Smooth muscle cell (in vitro differentiated cells): Measurements from ENCODE around the gene WDR73. TPM values are rescaled to one million over a fixed set of nuclear protein-coding genes. Genes with fewer than 3 reads are reported as not detected.

Source experiments
- DNase-seq: peaks from one replicate; lab custom pipeline; 2025; ENCODE audit not compliant: unreplicated experiment; lab: John Stamatoyannopoulos, UW
- H2AFZ ChIP-seq: fragments of 200-600 bp; sonication (generic); 2 replicates; pipeline ENCODE4 v1.6.0; 2016; ENCODE audit warnings: antibody characterized with exemption, low read depth, mild to moderate bottlenecking
- H3F3A ChIP-seq: fragments of 200-600 bp; sonication (generic); 2 replicates; pipeline ENCODE4 v1.6.0; 2017; ENCODE audit warnings: antibody characterized with exemption, low read depth
- H3K27ac ChIP-seq: fragments of 200-600 bp; sonication (generic); 2 replicates; pipeline ENCODE4 v1.5.1; 2016; ENCODE audit warnings: low read depth, mild to moderate bottlenecking
- H3K27me3 ChIP-seq: fragments of 200-600 bp; sonication (generic); 2 replicates; pipeline ENCODE4 v1.6.1; 2016; ENCODE audit warnings: low read depth, mild to moderate bottlenecking
- H3K36me3 ChIP-seq: fragments of 200-600 bp; sonication (generic); 2 replicates; pipeline ENCODE4 v1.5.1; 2016; ENCODE audit warnings: low read depth
- H3K4me1 ChIP-seq: fragments of 200-600 bp; sonication (generic); 2 replicates; pipeline ENCODE4 v1.5.1; 2016; ENCODE audit warnings: low read depth
- H3K4me2 ChIP-seq: fragments of 200-600 bp; sonication (generic); 2 replicates; pipeline ENCODE4 v1.6.0; 2016; ENCODE audit warnings: mild to moderate bottlenecking
- H3K4me3 ChIP-seq: fragments of 200-600 bp; sonication (generic); 2 replicates; pipeline ENCODE4 v1.5.1; 2016; ENCODE audit warnings: mild to moderate bottlenecking
- H3K79me2 ChIP-seq: fragments of 200-600 bp; sonication (generic); 2 replicates; pipeline ENCODE4 v1.6.0; 2016; ENCODE audit warnings: low read depth, mild to moderate bottlenecking
- H3K9ac ChIP-seq: fragments of 200-600 bp; sonication (generic); 2 replicates; pipeline ENCODE4 v1.6.0; 2016; ENCODE audit warnings: low read depth
- H3K9me3 ChIP-seq: fragments of 200-600 bp; sonication (generic); replicated peaks from 2 replicates; pipeline ENCODE4 v1.5.1; 2016; ENCODE audit warnings: low read depth
- H4K20me1 ChIP-seq: fragments of 200-600 bp; sonication (generic); 2 replicates; pipeline ENCODE4 v1.6.0; 2016; ENCODE audit warnings: low read depth
- WGBS: methylation state at CpG from one replicate; pipeline ENCODE4 v1.1.7; 2016; ENCODE audit warnings: low lambda C conversion rate; 5-methylcytosine and 5-hydroxymethylcytosine counted together
- polyA plus RNA-seq: library from polyadenylated mRNA; unstranded; fragments of >200 nt; fragmentation: Nextera tagmentation; extraction: Ambion mirVana; gene quantifications from 2 replicates; pipeline ENCODE4 v1.2.1, GENCODE V29; 2016
- total RNA-seq: library from RNA; depleted of rRNA; stranded (reverse); fragments of >200 nt; gene quantifications from 2 replicates; pipeline ENCODE4 v1.2.3, GENCODE V29; 2014
- TF ChIP-seq, protein P1 (sequence below): fragments of 200-600 bp; sonication (generic); IDR thresholded peaks from 2 replicates; pipeline ENCODE4 v1.5.1; 2017; ENCODE audit warnings: borderline replicate concordance, mild to moderate bottlenecking, antibody characterized with exemption; ENCODE audit not compliant: insufficient read depth, poor library complexity, severe bottlenecking

The WDR73 gene
- total and polyA plus RNA-seq, 2 experiments from 2014 or later, result 12.3 to 19.4 TPM

DNA sequence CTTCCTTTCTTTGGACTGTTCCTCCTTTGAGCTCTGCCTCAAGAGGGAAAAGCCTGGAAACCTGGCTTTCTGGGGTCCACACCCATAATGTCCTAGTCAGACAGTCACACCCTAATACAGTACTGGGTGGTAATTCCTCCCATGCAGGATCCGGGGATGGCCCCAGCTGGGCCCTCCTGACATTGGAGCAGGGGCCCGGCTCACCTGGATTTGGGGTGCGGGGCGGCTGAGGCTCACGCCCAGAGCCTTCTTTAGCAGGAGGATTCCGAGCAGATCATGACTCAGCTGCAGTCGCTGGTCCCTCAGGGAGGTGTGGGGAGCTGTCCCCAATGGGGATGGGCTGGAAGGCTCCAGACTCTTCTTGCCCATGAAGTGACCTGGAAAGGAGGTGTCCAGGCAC lies 2.9 kb upstream of the WDR73 start:
- Histone ChIP-seq H4K20me1 (no peaks in the 10 kb centered on the region), H3K9ac (no peak overlapping the region), H3K36me3 (no peaks in the 10 kb centered on the region), H3K9me3 (no peaks in the 10 kb centered on the region), H3K4me2 (peak overlapping the region; percentile 96), H3K79me2 (peaks cover 15% of the 10 kb centered on the region), H3F3A (peaks cover 4% of the 10 kb centered on the region), H3K4me3 (no peak overlapping the region), H3K27me3 (no peaks in the 10 kb centered on the region), H3K27ac (no peak overlapping the region), H2AFZ (no peak overlapping the region), H3K4me1 (peaks cover 12% of the 10 kb centered on the region)
- TF ChIP-seq, protein P1, sequence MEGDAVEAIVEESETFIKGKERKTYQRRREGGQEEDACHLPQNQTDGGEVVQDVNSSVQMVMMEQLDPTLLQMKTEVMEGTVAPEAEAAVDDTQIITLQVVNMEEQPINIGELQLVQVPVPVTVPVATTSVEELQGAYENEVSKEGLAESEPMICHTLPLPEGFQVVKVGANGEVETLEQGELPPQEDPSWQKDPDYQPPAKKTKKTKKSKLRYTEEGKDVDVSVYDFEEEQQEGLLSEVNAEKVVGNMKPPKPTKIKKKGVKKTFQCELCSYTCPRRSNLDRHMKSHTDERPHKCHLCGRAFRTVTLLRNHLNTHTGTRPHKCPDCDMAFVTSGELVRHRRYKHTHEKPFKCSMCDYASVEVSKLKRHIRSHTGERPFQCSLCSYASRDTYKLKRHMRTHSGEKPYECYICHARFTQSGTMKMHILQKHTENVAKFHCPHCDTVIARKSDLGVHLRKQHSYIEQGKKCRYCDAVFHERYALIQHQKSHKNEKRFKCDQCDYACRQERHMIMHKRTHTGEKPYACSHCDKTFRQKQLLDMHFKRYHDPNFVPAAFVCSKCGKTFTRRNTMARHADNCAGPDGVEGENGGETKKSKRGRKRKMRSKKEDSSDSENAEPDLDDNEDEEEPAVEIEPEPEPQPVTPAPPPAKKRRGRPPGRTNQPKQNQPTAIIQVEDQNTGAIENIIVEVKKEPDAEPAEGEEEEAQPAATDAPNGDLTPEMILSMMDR, result no peak
- no peak for DNase-seq
- 89% methylated on average over 7 of the region's 7 CpGs for whole genome bisulfite sequencing

DNA sequence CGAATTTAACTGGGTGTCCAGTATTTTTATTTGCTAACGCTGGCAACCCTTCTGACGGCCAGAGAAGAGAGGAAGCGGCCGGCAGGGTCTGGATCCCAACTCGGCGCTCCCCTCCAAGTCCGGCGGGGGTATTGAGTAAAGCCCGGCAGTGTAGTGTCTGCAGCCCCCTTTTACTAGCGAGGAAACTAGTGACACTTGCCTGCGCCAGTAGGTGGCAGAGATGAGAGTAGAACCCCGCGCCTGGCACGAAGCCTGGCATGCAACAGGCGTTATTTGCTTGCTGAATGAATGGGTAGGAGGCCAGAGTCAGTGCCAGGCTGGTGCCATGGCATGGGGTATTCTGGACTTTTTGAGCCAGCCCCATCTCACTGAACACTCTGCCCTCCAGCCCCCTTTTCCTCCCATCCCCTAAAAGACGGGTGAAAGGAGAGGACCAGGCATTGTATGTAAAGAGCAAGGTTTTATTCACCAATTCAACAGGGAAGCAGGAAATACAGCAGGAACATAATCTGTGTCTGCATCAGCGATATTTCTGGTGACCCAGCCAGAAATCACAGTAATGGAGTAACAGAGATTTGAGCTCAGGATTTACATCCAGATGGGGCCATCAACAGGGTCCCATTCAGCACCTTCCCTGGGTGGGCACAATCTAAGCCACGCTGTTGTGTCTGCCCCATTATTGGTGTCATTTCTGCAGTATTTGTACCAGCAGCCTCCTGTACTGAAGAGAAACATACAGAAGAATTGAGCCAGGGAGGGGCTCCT lies 788 bp upstream of the WDR73 start:
- peak overlapping the region; percentile 67 for H3K4me3 ChIP-seq
- H2AFZ ChIP-seq, result peak overlapping the region; percentile 50
- no peaks in the 10 kb centered on the region for H3K36me3 ChIP-seq
- no peaks in the 10 kb centered on the region for H4K20me1 ChIP-seq
- H3F3A ChIP-seq, result peaks cover 4% of the 10 kb centered on the region
- peaks cover 15% of the 10 kb centered on the region for H3K79me2 ChIP-seq
- peak; percentile 44 for DNase-seq
- H3K4me1 ChIP-seq, result peaks cover 12% of the 10 kb centered on the region
- no peaks in the 10 kb centered on the region for H3K9me3 ChIP-seq
- H3K9ac ChIP-seq, result peak overlapping the region; percentile 66
- peak overlapping the region; percentile 87 for H3K4me2 ChIP-seq
- H3K27ac ChIP-seq, result peak overlapping the region; percentile 88
- H3K27me3 ChIP-seq, result no peaks in the 10 kb centered on the region
- WGBS, result 13% methylated on average over 19 of the region's 19 CpGs
- TF ChIP-seq, protein P1, result peak; percentile 49

DNA sequence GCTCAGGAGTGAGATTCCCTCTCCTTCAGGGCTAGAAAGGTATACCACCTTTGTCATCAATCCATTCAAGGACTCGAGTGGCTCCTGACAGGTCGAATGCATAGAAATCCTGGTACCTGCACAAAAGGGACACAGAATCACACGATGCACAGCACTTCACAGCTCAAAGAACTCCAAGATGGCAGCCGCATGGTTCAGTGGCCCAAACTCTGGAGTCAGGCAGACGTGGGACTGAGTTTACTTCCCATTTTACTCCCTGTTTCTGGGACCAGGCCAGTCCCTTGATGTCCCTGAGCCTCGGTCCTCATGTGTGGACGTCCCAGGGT lies 536 bp downstream of the WDR73 start:
- peak overlapping the region; percentile 87 for H3K4me2 ChIP-seq
- peak overlapping the region; percentile 60 for H2AFZ ChIP-seq
- peak overlapping the region; percentile 91 for H3K9ac ChIP-seq
- H3F3A ChIP-seq, result no peaks in the 10 kb centered on the region
- 32% methylated on average over 7 of the region's 7 CpGs for WGBS
- H3K9me3 ChIP-seq, result no peaks in the 10 kb centered on the region
- peaks cover 18% of the 10 kb centered on the region for H3K79me2 ChIP-seq
- H3K36me3 ChIP-seq, result peaks cover 6% of the 10 kb centered on the region
- DNase-seq, result no peak
- peak overlapping the region; percentile 67 for H3K4me3 ChIP-seq
- H3K27ac ChIP-seq, result peak overlapping the region; percentile 88
- no peaks in the 10 kb centered on the region for H4K20me1 ChIP-seq
- peaks cover 12% of the 10 kb centered on the region for H3K4me1 ChIP-seq
- no peaks in the 10 kb centered on the region for H3K27me3 ChIP-seq
- TF ChIP-seq, protein P1, result no peak

DNA sequence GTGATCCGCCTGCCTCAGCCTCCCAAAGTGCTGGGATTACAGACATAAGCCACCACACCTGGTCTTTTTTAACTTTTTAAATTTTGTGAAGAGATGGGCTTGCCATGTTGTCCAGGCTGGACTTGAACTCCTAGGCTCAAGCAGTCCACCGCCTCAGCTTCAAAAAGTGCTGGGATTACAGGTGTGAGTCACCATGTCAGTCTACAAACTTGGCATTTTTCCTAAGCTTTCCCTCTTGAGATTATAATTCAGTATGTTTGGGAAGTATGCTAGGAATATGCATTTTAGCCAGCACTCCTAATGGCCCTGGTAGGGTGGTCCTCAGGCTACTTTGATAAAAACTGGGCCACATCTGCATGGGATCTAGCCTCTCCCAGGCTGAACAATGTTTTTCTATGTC lies 4.4 kb downstream of the WDR73 start:
- no peak overlapping the region for H2AFZ ChIP-seq
- no peaks in the 10 kb centered on the region for H3K27me3 ChIP-seq
- no peak for DNase-seq
- no peaks in the 10 kb centered on the region for H3F3A ChIP-seq
- no peaks in the 10 kb centered on the region for H3K9me3 ChIP-seq
- no peak overlapping the region for H3K4me3 ChIP-seq
- H4K20me1 ChIP-seq, result peaks cover 5% of the 10 kb centered on the region
- no peak overlapping the region for H3K27ac ChIP-seq
- TF ChIP-seq, protein P1, result no peak
- 73% methylated on average over 2 of the region's 2 CpGs for WGBS
- peaks cover 7% of the 10 kb centered on the region for H3K36me3 ChIP-seq
- H3K79me2 ChIP-seq, result peaks cover 18% of the 10 kb centered on the region
- no peak overlapping the region for H3K4me2 ChIP-seq
- peaks cover 12% of the 10 kb centered on the region for H3K4me1 ChIP-seq
- no peak overlapping the region for H3K9ac ChIP-seq
